ENCODE data around the gene VPS37B. TPM values are rescaled to one million over a fixed set of nuclear protein-coding genes. Genes with fewer than 3 reads are reported as not detected.

VPS37B gene
- total RNA-seq, 4 donors from 2014 or later: 21.2 to 52.4 (median 38.1) TPM

- H3K4me1 ChIP-seq: peaks cover 37 to 49% (median 45%) of the 10 kb centered on the region in 4 donors
- no peak overlapping the region for H3K4me3 ChIP-seq
- peaks cover 0 to 20% (median 5%) of the 10 kb centered on the region in 4 donors for H3K36me3 ChIP-seq
- no peaks in the 10 kb centered on the region for H3K9me3 ChIP-seq
- TF ChIP-seq, protein P1, sequence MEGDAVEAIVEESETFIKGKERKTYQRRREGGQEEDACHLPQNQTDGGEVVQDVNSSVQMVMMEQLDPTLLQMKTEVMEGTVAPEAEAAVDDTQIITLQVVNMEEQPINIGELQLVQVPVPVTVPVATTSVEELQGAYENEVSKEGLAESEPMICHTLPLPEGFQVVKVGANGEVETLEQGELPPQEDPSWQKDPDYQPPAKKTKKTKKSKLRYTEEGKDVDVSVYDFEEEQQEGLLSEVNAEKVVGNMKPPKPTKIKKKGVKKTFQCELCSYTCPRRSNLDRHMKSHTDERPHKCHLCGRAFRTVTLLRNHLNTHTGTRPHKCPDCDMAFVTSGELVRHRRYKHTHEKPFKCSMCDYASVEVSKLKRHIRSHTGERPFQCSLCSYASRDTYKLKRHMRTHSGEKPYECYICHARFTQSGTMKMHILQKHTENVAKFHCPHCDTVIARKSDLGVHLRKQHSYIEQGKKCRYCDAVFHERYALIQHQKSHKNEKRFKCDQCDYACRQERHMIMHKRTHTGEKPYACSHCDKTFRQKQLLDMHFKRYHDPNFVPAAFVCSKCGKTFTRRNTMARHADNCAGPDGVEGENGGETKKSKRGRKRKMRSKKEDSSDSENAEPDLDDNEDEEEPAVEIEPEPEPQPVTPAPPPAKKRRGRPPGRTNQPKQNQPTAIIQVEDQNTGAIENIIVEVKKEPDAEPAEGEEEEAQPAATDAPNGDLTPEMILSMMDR (IDR thresholded peaks at IDR 0.05): no peak
- TF ChIP-seq POLR2AphosphoS5 (IDR thresholded peaks at IDR 0.05) (no peak), POLR2A (IDR thresholded peaks at IDR 0.05; ENCODE audit: low read depth) (no peak), EP300 (IDR thresholded peaks at IDR 0.05) (no peak)
- intact Hi-C loops (cut with DNase I): no loop called here
- no peak overlapping the region for H3K27ac ChIP-seq (replicated peaks in 1 of 4)
- 90% methylated on average over 3 of the region's 5 CpGs for WGBS
- DNase-seq (ENCODE audit: extremely low spot score): no peak
- no peaks in the 10 kb centered on the region for H3K27me3 ChIP-seq
Observed at GRCh38 chr12:122847516-122847836, 48.4 kb downstream of the VPS37B start.

DNA sequence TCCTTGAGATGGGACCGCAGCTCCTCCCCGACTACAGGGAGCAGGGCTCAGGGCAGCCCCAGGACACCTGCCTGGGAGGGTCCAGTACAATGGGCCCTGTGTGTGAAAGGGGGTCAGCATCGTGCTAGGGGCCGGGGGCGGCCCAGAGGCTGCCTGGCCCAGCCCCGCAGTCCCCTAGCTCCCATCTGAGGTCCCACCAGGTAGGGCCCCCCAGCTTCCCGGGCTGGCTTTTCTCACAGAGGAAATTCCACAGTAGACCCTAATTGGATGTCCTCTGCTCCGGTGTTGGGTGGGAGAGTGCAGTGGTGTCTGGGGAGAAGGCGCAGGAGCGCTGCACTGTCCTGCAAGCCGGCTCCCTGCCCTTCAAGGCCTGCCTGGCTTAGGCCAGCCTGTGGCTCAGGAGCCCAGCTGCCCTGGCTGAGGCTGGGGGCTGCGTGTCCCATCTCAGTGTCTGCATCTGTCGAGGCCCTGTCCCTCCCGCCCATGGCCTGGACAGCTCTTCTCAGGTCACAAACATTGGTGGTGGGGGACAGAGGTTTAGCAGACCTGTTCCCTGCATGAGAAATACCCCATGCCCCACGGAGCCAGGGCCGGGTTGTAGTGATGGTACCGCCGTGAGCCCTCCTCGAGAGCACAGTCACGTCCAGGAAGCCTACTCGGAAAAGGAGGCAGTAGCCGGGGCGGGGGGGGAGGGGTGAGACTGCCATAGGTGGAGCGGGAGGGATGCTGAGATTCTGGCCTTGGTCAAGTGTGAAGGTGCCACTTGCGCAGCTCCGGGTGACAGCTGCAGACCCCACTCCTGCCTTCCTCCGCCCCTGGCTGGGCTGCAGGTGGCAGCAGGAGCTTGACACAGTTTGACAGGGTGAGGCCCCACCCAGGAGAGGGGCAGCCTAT, 49.1 kb downstream of the VPS37B start:
- Histone ChIP-seq H3K4me1 (peaks cover 37 to 47% (median 44%) of the 10 kb centered on the region in 4 donors), H3K27ac (replicated peaks in 1 of 4) (no peak overlapping the region), H3K9me3 (no peaks in the 10 kb centered on the region), H3K4me3 (no peak overlapping the region), H3K27me3 (no peaks in the 10 kb centered on the region), H3K36me3 (peaks cover 0 to 20% (median 5%) of the 10 kb centered on the region in 4 donors)
- TF ChIP-seq POLR2A (IDR thresholded peaks at IDR 0.05; ENCODE audit: low read depth) (no peak), EP300 (IDR thresholded peaks at IDR 0.05) (no peak), POLR2AphosphoS5 (IDR thresholded peaks at IDR 0.05) (no peak)
- TF ChIP-seq, protein P1 (IDR thresholded peaks at IDR 0.05): no peak
- DNase-seq (ENCODE audit: extremely low spot score): no peak
- intact Hi-C loops (cut with DNase I): no loop called here
- 88% methylated on average over 19 of the region's 27 CpGs for WGBS

DNA sequence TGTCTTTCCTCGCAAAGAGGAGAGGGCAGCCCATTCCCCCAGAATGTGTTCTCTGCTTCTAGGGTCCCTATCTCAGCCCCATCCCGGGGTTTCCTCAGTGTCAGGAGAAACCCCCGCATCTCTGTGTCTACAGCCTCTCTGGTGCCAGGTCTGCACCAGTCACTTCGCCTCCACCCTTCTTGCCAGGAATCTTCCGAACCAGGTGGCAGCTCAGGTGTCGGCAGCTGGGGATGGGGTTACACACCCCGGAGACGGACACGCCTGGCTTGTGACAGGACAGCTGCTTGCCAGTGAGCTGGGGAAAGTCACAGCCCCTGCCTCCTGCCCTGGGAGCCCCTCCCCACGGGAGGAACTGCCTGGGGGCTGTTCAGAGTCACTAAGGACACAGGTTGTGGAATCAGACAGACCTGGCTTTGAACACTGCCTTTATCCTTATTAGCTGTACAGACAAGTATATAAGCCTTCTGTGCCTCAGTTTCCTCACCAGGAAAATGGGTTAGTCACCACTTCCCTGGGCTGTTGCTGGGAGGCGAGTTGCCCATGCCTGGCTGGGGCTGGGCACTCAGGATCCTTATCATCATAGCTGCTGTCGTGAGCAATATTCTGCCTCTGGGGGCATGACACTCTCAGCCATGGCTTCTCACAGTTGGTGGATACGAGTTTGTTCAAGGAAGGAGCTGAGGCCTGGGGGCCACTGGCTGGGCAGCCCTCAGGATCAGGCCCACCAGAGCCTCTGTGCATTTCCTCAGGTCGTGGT, 49.9 kb downstream of the VPS37B start:
- intact Hi-C loops (cut with DNase I): no loop called here
- no peak overlapping the region for H3K4me3 ChIP-seq
- TF ChIP-seq, protein P1 (IDR thresholded peaks at IDR 0.05): no peak
- TF ChIP-seq POLR2AphosphoS5 (IDR thresholded peaks at IDR 0.05) (no peak), EP300 (IDR thresholded peaks at IDR 0.05) (no peak), POLR2A (IDR thresholded peaks at IDR 0.05; ENCODE audit: low read depth) (no peak)
- peaks cover 0 to 14% (median 5%) of the 10 kb centered on the region in 4 donors for H3K36me3 ChIP-seq
- H3K4me1 ChIP-seq: peaks cover 39 to 50% (median 45%) of the 10 kb centered on the region in 4 donors
- no peaks in the 10 kb centered on the region for H3K9me3 ChIP-seq
- H3K27ac ChIP-seq (replicated peaks in 1 of 4): no peak overlapping the region
- H3K27me3 ChIP-seq: no peaks in the 10 kb centered on the region
- 89% methylated on average over 6 of the region's 14 CpGs for WGBS
- no peak for DNase-seq (ENCODE audit: extremely low spot score)

DNA sequence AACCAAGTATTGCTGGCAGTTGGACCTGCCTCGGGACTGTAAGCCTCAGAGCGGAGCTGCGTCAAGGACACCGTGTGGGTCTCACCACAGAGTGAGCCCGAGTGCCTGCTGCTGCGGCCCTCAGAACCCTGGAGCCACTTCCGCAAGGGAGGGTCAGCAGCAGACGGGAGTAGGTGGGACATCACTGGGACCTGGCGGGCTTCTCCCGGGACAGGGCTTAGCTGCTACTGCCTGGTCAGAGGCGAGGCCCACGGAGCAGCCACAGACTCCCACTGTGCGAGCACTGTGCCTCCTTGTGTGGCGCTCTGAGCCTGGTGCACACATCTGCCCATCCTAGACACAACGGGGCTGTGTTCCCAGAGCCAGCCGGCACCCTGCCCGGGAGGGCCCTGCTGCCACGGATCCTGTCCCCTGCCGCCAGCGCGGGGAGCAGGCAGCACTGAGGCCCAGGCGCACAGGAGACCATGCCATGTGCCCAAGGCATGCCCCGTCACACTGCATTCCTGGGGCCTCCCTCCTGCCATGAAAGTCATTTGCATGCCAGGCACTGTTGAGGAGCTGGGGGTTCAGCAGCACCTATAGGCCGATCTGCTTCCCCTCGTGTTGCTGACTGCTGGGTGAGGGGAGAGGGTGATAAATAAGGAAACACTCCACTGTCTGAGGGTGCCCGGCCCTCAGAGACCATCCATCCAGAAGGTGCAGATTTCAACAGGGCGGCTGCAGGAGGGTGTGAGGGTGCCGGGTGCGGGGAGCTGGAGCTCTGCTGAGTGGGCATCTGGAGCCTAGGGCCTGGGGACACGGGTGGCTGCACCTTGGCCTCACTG, 50.7 kb downstream of the VPS37B start:
- Histone ChIP-seq H3K9me3 (no peaks in the 10 kb centered on the region), H3K27me3 (no peaks in the 10 kb centered on the region), H3K27ac (replicated peaks in 1 of 4) (peak overlapping the region in 3 of 4 donors; percentile 13 to 25 (median 22)), H3K4me1 (peaks cover 42 to 50% (median 45%) of the 10 kb centered on the region in 4 donors), H3K4me3 (no peak overlapping the region), H3K36me3 (peaks cover 0 to 13% (median 5%) of the 10 kb centered on the region in 4 donors)
- 88% methylated on average over 15 of the region's 30 CpGs for WGBS
- DNase-seq (ENCODE audit: extremely low spot score): no peak
- TF ChIP-seq POLR2A (IDR thresholded peaks at IDR 0.05; ENCODE audit: low read depth): no peak
- intact Hi-C loops (cut with DNase I): no loop called here

Measured in esophagus muscularis mucosa (tissue), 4 donors.